Measurements from ENCODE around the gene TIMP2. TPM values are rescaled to one million over a fixed set of nuclear protein-coding genes. Genes with fewer than 3 reads are reported as not detected.

TIMP2 gene
- total RNA-seq, 1 experiment from 2014 or later, result 62.4 TPM

- in situ Hi-C loops (cut with HindIII; ENCODE audit: low pct_unique_long_range_greater_than_20kb, low sequenced_read_pairs), result no loop called here
- H3K9me3 ChIP-seq (ENCODE audit: control insufficient read depth, insufficient read depth, low read depth, low read length), result no peaks in the 10 kb centered on the region
- BruUV-seq (replicated peaks), result no TSS peak
- ATAC-seq (peak; percentile 84), DNase-seq (ENCODE audit: low read depth, low spot score) (no peak)
- peak; percentile 83; the same call in 1 of the 2 replicates for TF ChIP-seq CTCF (IDR thresholded peaks at IDR 0.05)
- no peak for TF ChIP-seq POLR2AphosphoS5 (IDR thresholded peaks at IDR 0.05; ENCODE audit: low read depth, low read length)
- CTCF ChIA-PET, result interaction anchor here (0.6 to 1.8 kb wide), 10 partner anchors 11 to 888 kb away, joined by 3 to 10 read pairs (median 3); no protein-coding TSS in a partner anchor
- H3K4me3 ChIP-seq (ENCODE audit: low read depth in 2 of 2, low read length in 2 of 2), result no peak overlapping the region
- intact Hi-C loops (cut with micrococcal nuclease; ENCODE audit: unreplicated experiment), result no loop called here
- POLR2A ChIA-PET, result no interaction called here
- no peaks in the 10 kb centered on the region for H3K4me1 ChIP-seq (ENCODE audit: control insufficient read depth, insufficient read depth, low read length)
- no peak overlapping the region for H3K27ac ChIP-seq (ENCODE audit: low read length)
- no peaks in the 10 kb centered on the region for H3K27me3 ChIP-seq (ENCODE audit: control insufficient read depth, insufficient read depth, low read length)
- no peaks in the 10 kb centered on the region for H3K36me3 ChIP-seq (ENCODE audit: control insufficient read depth, insufficient read depth, low read length)
Observed at GRCh38 chr17:78852709-78853121, 72.5 kb downstream of the TIMP2 start.

GRCh38 chr17:78849026-78849425 lies 76.2 kb downstream of the TIMP2 start:
- intact Hi-C loops (cut with micrococcal nuclease; ENCODE audit: unreplicated experiment), result no loop called here
- Histone ChIP-seq H3K36me3 (ENCODE audit: control insufficient read depth, insufficient read depth, low read length) (no peaks in the 10 kb centered on the region), H3K27me3 (ENCODE audit: control insufficient read depth, insufficient read depth, low read length) (no peaks in the 10 kb centered on the region), H3K4me1 (ENCODE audit: control insufficient read depth, insufficient read depth, low read length) (no peaks in the 10 kb centered on the region), H3K27ac (ENCODE audit: low read length) (no peak overlapping the region), H3K4me3 (ENCODE audit: low read depth in 2 of 2, low read length in 2 of 2) (no peak overlapping the region), H3K9me3 (ENCODE audit: control insufficient read depth, insufficient read depth, low read depth, low read length) (no peaks in the 10 kb centered on the region)
- no peak for TF ChIP-seq TCF7L2 (IDR thresholded peaks at IDR 0.05; ENCODE audit: low read depth, low read length)
- no peak for TF ChIP-seq REST (IDR thresholded peaks at IDR 0.05; ENCODE audit: insufficient read depth in 1 of 2, low read depth in 2 of 2, low read length in 1 of 2)
- TF ChIP-seq CTCF (IDR thresholded peaks at IDR 0.05), result no peak
- no peak for TF ChIP-seq POLR2AphosphoS5 (IDR thresholded peaks at IDR 0.05; ENCODE audit: low read depth, low read length)
- no peak for TF ChIP-seq SIN3A (IDR thresholded peaks at IDR 0.05; ENCODE audit: borderline replicate concordance, insufficient read depth, low read depth, low read length)
- ATAC-seq, result no peak
- DNase-seq (ENCODE audit: low read depth, low spot score), result no peak
- CTCF ChIA-PET, result interaction anchor here (0.9 kb wide), 1 partner anchor 25 kb away, joined by 3 read pairs; no protein-coding TSS in a partner anchor
- POLR2A ChIA-PET, result interaction anchor here (0.7 kb wide), 1 partner anchor 73 kb away, joined by 3 read pairs; no protein-coding TSS in a partner anchor
- in situ Hi-C loops (cut with HindIII; ENCODE audit: low pct_unique_long_range_greater_than_20kb, low sequenced_read_pairs), result loop anchor here (25.0 kb wide), 1 partner anchor 362 kb away; no protein-coding TSS in a partner anchor
- BruUV-seq (replicated peaks), result no TSS peak
